Breast epithelium (tissue), 4 donors: Measurements from ENCODE around the gene GJD2. TPM values are rescaled to one million over a fixed set of nuclear protein-coding genes. Genes with fewer than 3 reads are reported as not detected.

Experiments used
- DNase-seq, 2 donors: peaks; one replicate each; pipeline ENCODE4 v3.0.0-alpha.2; 2019; ENCODE audit warnings: low spot score in 2 of 2
- H3K27ac ChIP-seq, 2 donors: fragments of 200-600 bp; sonication (generic) in 1 of 2; one replicate each; pipeline ENCODE4 v1.5.1; 2016 to 2019; ENCODE audit warnings: mild to moderate bottlenecking in 1 of 2
- H3K27me3 ChIP-seq, 2 donors: fragments of 200-600 bp; sonication (generic) in 1 of 2; one replicate each; pipeline versions ENCODE4 v1.5.1 to v1.6.0; 2017 to 2019; ENCODE audit warnings: control low read depth in 1 of 2, mild to moderate bottlenecking in 1 of 2
- H3K36me3 ChIP-seq: fragments of 200-600 bp; one replicate; pipeline ENCODE4 v1.5.1; 2019
- H3K4me1 ChIP-seq, 2 donors: fragments of 200-600 bp; sonication (generic); one replicate each; pipeline ENCODE4 v1.5.1; 2016 to 2019; ENCODE audit warnings: control low read depth in 1 of 2
- H3K4me3 ChIP-seq, 3 donors: fragments of 200-600 bp; sonication (generic); 1 replicate in 2 of 3; 2 replicates in 1 of 3; pipeline ENCODE4 v1.5.1; 2016 to 2019; ENCODE audit warnings: mild to moderate bottlenecking in 3 of 3, moderate library complexity in 2 of 3
- H3K9me3 ChIP-seq, 2 donors: fragments of 200-600 bp; sonication (generic) in 1 of 2; one replicate each; pipeline ENCODE4 v1.5.1; 2016 to 2019; ENCODE audit warnings: control low read depth in 1 of 2
- POLR2A ChIP-seq: fragments of 450-650 bp; IDR thresholded peaks from one replicate; pipeline ENCODE4 v1.6.1; 2016; ENCODE audit warnings: antibody characterized with exemption, mild to moderate bottlenecking, moderate library complexity
- POLR2AphosphoS5 ChIP-seq, 3 donors: sonication (generic); formaldehyde crosslinking; IDR thresholded peaks; one replicate each; pipeline ENCODE4 v1.6.1; 2017; ENCODE audit warnings: antibody characterized with exemption in 3 of 3
- intact Hi-C: fragments of 100-400 bp; cut with DNase I; formaldehyde crosslinking; loops from one replicate; pipeline ENCODE4 v1.15.1; 2023; ENCODE audit warnings: low total_unique reads
- total RNA-seq, 3 donors: library from RNA; depleted of rRNA; stranded (reverse); fragments of >200 nt; gene quantifications; one replicate each; pipeline ENCODE4 v1.1.0, GENCODE V29; 2016
- TF ChIP-seq, protein P1 (sequence below), 3 donors: fragments of 450-650 bp; IDR thresholded peaks; one replicate each; pipeline ENCODE4 v1.5.1; 2016 to 2017; ENCODE audit warnings: antibody characterized with exemption in 3 of 3, mild to moderate bottlenecking in 3 of 3, moderate library complexity in 3 of 3

The GJD2 gene
- total RNA-seq, 3 donors from 2014 or later: not detected

DNA sequence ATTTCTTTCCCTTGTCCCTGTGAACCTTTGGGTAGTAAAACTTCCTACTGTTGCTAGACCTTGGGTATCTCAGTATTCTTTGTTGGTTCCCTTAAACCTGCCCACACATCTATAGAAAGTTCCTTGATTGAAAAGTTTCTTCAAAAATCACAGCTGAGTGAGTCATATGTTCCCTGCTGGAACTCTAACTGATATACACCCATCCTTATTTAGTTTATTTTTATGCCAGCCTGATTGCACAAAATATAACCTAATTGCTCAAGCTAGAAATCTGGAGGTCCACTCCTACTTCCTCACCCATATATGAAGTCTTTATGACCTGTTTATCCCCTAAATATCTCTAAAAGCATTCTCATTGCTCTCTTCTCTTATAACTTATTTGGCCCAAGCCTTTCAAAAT lies 13.7 kb upstream of the GJD2 start:
- H3K4me1 ChIP-seq: no peaks in the 10 kb centered on the region
- H3K27ac ChIP-seq: no peak overlapping the region
- no peaks in the 10 kb centered on the region for H3K9me3 ChIP-seq
- H3K4me3 ChIP-seq: no peak overlapping the region
- intact Hi-C loops: no loop called here
- TF ChIP-seq POLR2A (no peak), POLR2AphosphoS5 (IDR thresholded peaks at IDR 0.05) (no peak)
- TF ChIP-seq, protein P1, sequence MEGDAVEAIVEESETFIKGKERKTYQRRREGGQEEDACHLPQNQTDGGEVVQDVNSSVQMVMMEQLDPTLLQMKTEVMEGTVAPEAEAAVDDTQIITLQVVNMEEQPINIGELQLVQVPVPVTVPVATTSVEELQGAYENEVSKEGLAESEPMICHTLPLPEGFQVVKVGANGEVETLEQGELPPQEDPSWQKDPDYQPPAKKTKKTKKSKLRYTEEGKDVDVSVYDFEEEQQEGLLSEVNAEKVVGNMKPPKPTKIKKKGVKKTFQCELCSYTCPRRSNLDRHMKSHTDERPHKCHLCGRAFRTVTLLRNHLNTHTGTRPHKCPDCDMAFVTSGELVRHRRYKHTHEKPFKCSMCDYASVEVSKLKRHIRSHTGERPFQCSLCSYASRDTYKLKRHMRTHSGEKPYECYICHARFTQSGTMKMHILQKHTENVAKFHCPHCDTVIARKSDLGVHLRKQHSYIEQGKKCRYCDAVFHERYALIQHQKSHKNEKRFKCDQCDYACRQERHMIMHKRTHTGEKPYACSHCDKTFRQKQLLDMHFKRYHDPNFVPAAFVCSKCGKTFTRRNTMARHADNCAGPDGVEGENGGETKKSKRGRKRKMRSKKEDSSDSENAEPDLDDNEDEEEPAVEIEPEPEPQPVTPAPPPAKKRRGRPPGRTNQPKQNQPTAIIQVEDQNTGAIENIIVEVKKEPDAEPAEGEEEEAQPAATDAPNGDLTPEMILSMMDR (IDR thresholded peaks at IDR 0.05): no peak
- DNase-seq: no peak
- no peaks in the 10 kb centered on the region for H3K36me3 ChIP-seq
- H3K27me3 ChIP-seq: no peaks in the 10 kb centered on the region

DNA sequence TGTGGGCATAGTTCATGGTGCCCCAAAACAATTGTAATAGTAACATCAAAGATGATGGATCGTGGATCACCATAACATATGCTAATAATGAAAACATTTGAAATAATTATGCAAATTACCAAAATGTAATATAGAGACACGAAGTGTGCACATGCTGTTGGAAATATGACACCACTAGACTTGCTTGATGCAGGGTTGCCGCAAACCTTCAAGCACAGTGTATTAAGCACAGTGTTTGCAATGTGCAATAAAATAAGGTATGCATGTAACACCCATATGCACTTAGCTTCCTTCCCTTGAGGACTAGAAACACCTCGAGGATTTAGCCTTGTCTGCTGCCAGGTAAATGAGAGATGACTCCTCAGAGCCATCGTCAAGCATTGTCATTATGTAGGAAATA lies 10.9 kb upstream of the GJD2 start:
- H3K36me3 ChIP-seq: no peaks in the 10 kb centered on the region
- TF ChIP-seq POLR2A (no peak), POLR2AphosphoS5 (IDR thresholded peaks at IDR 0.05) (no peak)
- TF ChIP-seq, protein P1 (IDR thresholded peaks at IDR 0.05): no peak
- H3K27me3 ChIP-seq: no peaks in the 10 kb centered on the region
- no peak for DNase-seq
- H3K4me3 ChIP-seq: no peak overlapping the region
- no peaks in the 10 kb centered on the region for H3K9me3 ChIP-seq
- H3K27ac ChIP-seq: no peak overlapping the region
- no peaks in the 10 kb centered on the region for H3K4me1 ChIP-seq
- intact Hi-C loops: no loop called here

DNA sequence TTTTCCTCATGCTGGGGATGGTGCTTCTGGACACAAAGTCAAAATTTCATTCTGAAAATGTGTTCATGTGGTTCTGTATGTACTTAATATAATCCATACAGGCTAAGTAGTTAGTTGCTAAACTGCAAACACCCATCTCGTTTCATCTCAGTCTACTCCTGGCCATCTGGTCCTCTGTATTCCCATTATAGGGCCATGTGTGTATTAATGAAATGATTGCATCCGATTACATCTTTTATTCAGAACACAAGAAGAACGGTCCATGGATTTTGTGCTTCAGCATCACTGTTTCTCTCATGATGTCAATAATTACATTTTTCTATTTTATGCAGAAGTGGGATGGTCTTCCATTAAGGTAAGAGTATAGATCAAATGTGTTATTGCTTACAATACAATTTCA lies 6.1 kb upstream of the GJD2 start:
- H3K4me3 ChIP-seq: no peak overlapping the region
- no peaks in the 10 kb centered on the region for H3K36me3 ChIP-seq
- H3K9me3 ChIP-seq: no peaks in the 10 kb centered on the region
- H3K27ac ChIP-seq: no peak overlapping the region
- intact Hi-C loops: no loop called here
- no peak for DNase-seq
- peaks cover 0 to 22% of the 10 kb centered on the region in 2 donors for H3K27me3 ChIP-seq
- no peaks in the 10 kb centered on the region for H3K4me1 ChIP-seq
- TF ChIP-seq, protein P1 (IDR thresholded peaks at IDR 0.05): no peak
- TF ChIP-seq POLR2AphosphoS5 (IDR thresholded peaks at IDR 0.05) (no peak), POLR2A (no peak)

DNA sequence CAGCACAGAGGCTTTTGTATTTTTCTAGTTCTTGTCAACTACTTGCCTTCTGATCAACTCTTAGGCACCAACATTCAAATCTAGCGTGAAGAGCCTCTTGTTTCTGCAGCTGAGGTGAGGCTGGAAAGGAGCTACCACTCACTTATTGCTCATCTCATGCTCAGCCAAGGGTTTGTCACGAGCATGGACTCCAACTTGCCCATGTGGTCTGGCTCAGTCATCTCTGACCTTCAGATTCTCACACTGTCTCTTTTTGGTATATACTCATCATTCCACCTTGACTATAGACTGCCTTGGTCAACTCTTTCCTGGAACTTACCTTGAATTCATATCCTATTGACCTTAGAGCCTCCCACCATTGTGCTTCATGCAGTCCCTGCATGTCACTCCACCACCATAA lies 5.2 kb upstream of the GJD2 start:
- no peak for DNase-seq
- H3K27ac ChIP-seq: no peak overlapping the region
- peaks cover 0 to 28% of the 10 kb centered on the region in 2 donors for H3K27me3 ChIP-seq
- H3K4me1 ChIP-seq: no peaks in the 10 kb centered on the region
- H3K36me3 ChIP-seq: no peaks in the 10 kb centered on the region
- no peak overlapping the region for H3K4me3 ChIP-seq
- H3K9me3 ChIP-seq: no peaks in the 10 kb centered on the region
- TF ChIP-seq POLR2A (no peak), POLR2AphosphoS5 (IDR thresholded peaks at IDR 0.05) (no peak)
- TF ChIP-seq, protein P1 (IDR thresholded peaks at IDR 0.05): no peak
- intact Hi-C loops: no loop called here

DNA sequence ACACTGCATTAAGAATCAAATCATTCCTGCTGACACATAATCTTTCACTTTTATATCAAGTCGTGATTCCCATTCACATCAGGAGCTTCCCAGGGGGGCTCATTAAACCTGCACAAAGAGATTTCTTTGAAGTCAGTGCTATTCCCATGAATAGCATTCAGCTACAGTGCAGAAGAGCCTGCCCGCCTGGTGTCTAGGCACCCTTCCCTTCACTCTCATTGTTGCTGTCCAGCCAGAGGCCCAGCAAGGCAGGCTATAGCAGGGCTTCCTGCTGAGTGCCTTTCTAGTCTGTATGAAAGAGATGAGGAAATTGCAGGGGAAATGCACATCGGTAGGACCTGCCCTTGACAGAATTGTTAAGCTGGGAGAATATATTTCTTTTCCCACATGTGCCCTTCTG lies 4.5 kb upstream of the GJD2 start:
- Histone ChIP-seq H3K27me3 (peaks cover 0 to 34% of the 10 kb centered on the region in 2 donors), H3K4me1 (no peaks in the 10 kb centered on the region), H3K36me3 (no peaks in the 10 kb centered on the region), H3K4me3 (no peak overlapping the region), H3K9me3 (no peaks in the 10 kb centered on the region), H3K27ac (no peak overlapping the region)
- DNase-seq: no peak
- intact Hi-C loops: no loop called here
- TF ChIP-seq, protein P1 (IDR thresholded peaks at IDR 0.05): no peak
- TF ChIP-seq POLR2AphosphoS5 (IDR thresholded peaks at IDR 0.05) (no peak), POLR2A (no peak)
